A549 treated with dexamethasone at 1 μM for 4 hours (cell line): ENCODE results near the gene LUC7L2. TPM values are rescaled to one million over a fixed set of nuclear protein-coding genes. Genes with fewer than 3 reads are reported as not detected.

Experiments
- total RNA-seq: library from RNA; stranded (reverse); fragments of 200-300 nt; extraction: Qiagen RNA extraction; gene quantifications from 5 replicates; pipeline ENCODE4 v1.2.3, GENCODE V29; 2022

LUC7L2 gene
- 27.8 to 44.6 TPM (median 42.3 TPM) in 5 replicates for total RNA-seq

GRCh38 chr7:139359366-139360209, at the start of gene LUC7L2:
TSS of gene LUC7L2 (plus strand) at chr7:139359894. CDS start at chr7:139360262, 368 bp downstream.

DNA sequence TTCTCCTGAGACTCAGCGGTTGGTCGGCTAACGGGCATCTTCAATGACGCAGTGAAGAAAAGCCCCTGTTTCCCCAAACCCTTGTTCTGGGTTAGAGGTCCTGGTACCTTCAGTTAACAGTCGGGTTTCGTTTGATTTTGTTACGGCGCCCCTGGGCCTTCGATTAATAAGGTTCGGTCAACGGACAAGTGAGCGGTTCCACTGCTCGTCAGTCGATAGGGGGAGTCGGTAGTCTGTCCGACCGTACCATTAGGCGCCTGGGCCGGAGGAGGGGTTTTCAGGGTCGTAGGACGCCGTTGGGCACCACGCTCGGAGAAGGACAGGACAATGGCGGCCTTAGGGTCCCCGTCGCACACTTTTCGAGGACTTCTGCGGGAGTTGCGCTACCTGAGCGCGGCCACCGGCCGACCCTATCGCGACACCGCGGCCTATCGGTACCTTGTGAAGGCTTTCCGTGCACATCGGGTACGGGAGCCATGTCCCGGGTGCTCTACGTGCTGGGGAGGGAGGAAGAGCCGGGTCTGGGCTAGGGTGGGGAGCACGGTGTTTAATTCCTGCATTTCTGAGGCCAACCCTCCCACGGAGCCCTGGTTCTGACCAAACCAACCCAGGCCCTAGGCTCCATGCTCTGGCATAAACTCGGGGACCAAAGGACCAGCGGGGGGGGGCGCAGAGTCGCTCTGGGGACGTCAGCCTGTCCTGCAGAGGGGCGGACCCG, 18.5 kb upstream of the LUC7L2 start, which contains the start of gene FMC1:
TSS of gene FMC1 (plus strand) at position 280 of the 718 bp plus-strand sequence. CDS start at position 328, 48 bp downstream.

Other genes with a start within 250 kb of the LUC7L2 start
- 2.2 to 4.1 TPM (median 3.9 TPM) in 5 replicates for gene UBN2, start 128.7 kb upstream of the LUC7L2 start, total RNA-seq
- 15.7 to 22.0 TPM (median 21.4 TPM) in 5 replicates for gene FMC1, start 18.6 kb upstream of the LUC7L2 start, total RNA-seq
- 0.51 to 0.91 TPM (median 0.62 TPM) in 5 replicates for gene KLRG2, start 123.8 kb downstream of the LUC7L2 start, total RNA-seq
- gene CLEC2L, start 163.8 kb downstream of the LUC7L2 start, total RNA-seq, result 0.06 to 0.33 TPM (median 0.15 TPM) in 4 of 5 replicates, not detected in the other